ENCODE data around the gene SYT17.

Gene SYT17

GRCh38 chr16:19265380-19265930 is 97.4 kb downstream of the SYT17 start:
- DNase-seq, result no peak

- DNase-seq, result no peak
Measured at GRCh38 chr16:19266774-19267173, 98.7 kb downstream of the SYT17 start.

- DNase-seq, result peak; percentile 11 to 14
Measured at GRCh38 chr16:19269098-19269497, 101.1 kb downstream of the SYT17 start.

GRCh38 chr16:19274165-19274797 is 106.2 kb downstream of the SYT17 start:
- DNase-seq, result no peak

- no peak for DNase-seq
Measured at GRCh38 chr16:19278403-19278802, 110.4 kb downstream of the SYT17 start.

GRCh38 chr16:19281246-19281645 is 113.2 kb downstream of the SYT17 start:
- DNase-seq, result no peak

GRCh38 chr16:19282101-19282500 is 114.1 kb downstream of the SYT17 start:
- no peak for DNase-seq

- DNase-seq, result no peak
Measured at GRCh38 chr16:19283637-19284036, 115.6 kb downstream of the SYT17 start.

- DNase-seq, result peak in 1 of 2 donors; percentile 30
Measured at GRCh38 chr16:19284207-19284606, 116.2 kb downstream of the SYT17 start.

GRCh38 chr16:19285431-19285830 is 117.4 kb downstream of the SYT17 start, which contains the start of gene CLEC19A:
TSS of gene CLEC19A (plus strand) at chr16:19285731. CDS start at chr16:19285852, 121 bp downstream.
- DNase-seq, result no peak

- no peak for DNase-seq
Measured at GRCh38 chr16:19286827-19287226, 118.8 kb downstream of the SYT17 start.

- no peak for DNase-seq
Measured at GRCh38 chr16:19287241-19287640, 119.2 kb downstream of the SYT17 start.

GRCh38 chr16:19288872-19289799 is 121.1 kb downstream of the SYT17 start:
- peak; percentile 19 to 36 for DNase-seq

- no peak for DNase-seq
Measured at GRCh38 chr16:19289811-19290485, 121.9 kb downstream of the SYT17 start.

GRCh38 chr16:19290860-19291259 is 122.8 kb downstream of the SYT17 start:
- DNase-seq, result no peak

GRCh38 chr16:19291475-19291874 is 123.4 kb downstream of the SYT17 start:
- DNase-seq, result peak; percentile 22 to 45

GRCh38 chr16:19292186-19292585 is 124.1 kb downstream of the SYT17 start:
- DNase-seq, result no peak

- peak; percentile 98 to 99 for DNase-seq
Measured at GRCh38 chr16:19294156-19294649, 126.2 kb downstream of the SYT17 start.

GRCh38 chr16:19295393-19295792 is 127.4 kb downstream of the SYT17 start:
- no peak for DNase-seq

GRCh38 chr16:19297454-19297853 is 129.4 kb downstream of the SYT17 start:
- DNase-seq, result no peak

GRCh38 chr16:19299565-19299964 is 131.5 kb downstream of the SYT17 start:
- no peak for DNase-seq

GRCh38 chr16:19301931-19302330 is 133.9 kb downstream of the SYT17 start:
- peak in 1 of 2 donors; percentile 37 for DNase-seq

GRCh38 chr16:19304750-19305149 is 136.7 kb downstream of the SYT17 start:
- DNase-seq, result peak; percentile 79

Measured in inflammatory macrophage (primary cell).